H9 (cell line): ENCODE measurements around the gene PPWD1. TPM values are rescaled to one million over a fixed set of nuclear protein-coding genes. Genes with fewer than 3 reads are reported as not detected.

Experiments used
- DNase-seq: peaks from one replicate; pipeline ENCODE4 v3.0.0-alpha.2; 2017
- H2AFZ ChIP-seq: one replicate; pipeline ENCODE4 v1.6.1; 2013; ENCODE audit warnings: mild to moderate bottlenecking, low read length, control low read depth, moderate library complexity
- H2AK5ac ChIP-seq: 2 replicates; pipeline ENCODE4 v1.6.1; 2013; ENCODE audit warnings: low read length, control low read depth, mixed read lengths; ENCODE audit not compliant: insufficient read length
- H2BK120ac ChIP-seq: one replicate; pipeline ENCODE4 v1.6.1; 2013; ENCODE audit warnings: low read depth, mild to moderate bottlenecking, low read length, control low read depth, inconsistent platforms; ENCODE audit not compliant: poor library complexity, severe bottlenecking
- H2BK12ac ChIP-seq: 2 replicates; pipeline ENCODE4 v1.6.1; 2013; ENCODE audit warnings: low read length, control low read depth, mixed read lengths, low read depth; ENCODE audit not compliant: insufficient read length
- H2BK15ac ChIP-seq: 2 replicates; pipeline ENCODE4 v1.6.1; 2013; ENCODE audit warnings: low read depth, low read length, control low read depth
- H2BK20ac ChIP-seq: one replicate; pipeline ENCODE4 v1.6.1; 2013; ENCODE audit warnings: low read depth, mild to moderate bottlenecking, low read length, control low read depth, inconsistent platforms; ENCODE audit not compliant: poor library complexity, severe bottlenecking
- H2BK5ac ChIP-seq: 2 replicates; pipeline ENCODE4 v1.6.1; 2013; ENCODE audit warnings: low read length, control low read depth, mixed read lengths; ENCODE audit not compliant: insufficient read length
- H3K14ac ChIP-seq: 2 replicates; pipeline ENCODE4 v1.6.1; 2013; ENCODE audit warnings: low read length, control low read depth; ENCODE audit not compliant: insufficient read depth
- H3K18ac ChIP-seq: 2 replicates; pipeline ENCODE4 v1.6.1; 2013; ENCODE audit warnings: low read depth, mild to moderate bottlenecking, mixed read lengths, low read length, control low read depth; ENCODE audit not compliant: insufficient read length
- H3K23ac ChIP-seq: 2 replicates; pipeline ENCODE4 v1.6.1; 2013; ENCODE audit warnings: low read length, control low read depth, mixed read lengths, low read depth; ENCODE audit not compliant: insufficient read length
- H3K23me2 ChIP-seq: 2 replicates; pipeline ENCODE4 v1.6.1; 2013; ENCODE audit warnings: low read depth, mild to moderate bottlenecking, mixed read lengths, low read length, control low read depth; ENCODE audit not compliant: insufficient read length, poor library complexity, severe bottlenecking
- H3K27ac ChIP-seq: 2 replicates; pipeline ENCODE4 v1.5.1; 2013; ENCODE audit warnings: low read length, control low read depth, mixed read lengths, low read depth; ENCODE audit not compliant: insufficient read length
- H3K27me3 ChIP-seq: 2 replicates; pipeline ENCODE4 v1.6.1; 2013; ENCODE audit warnings: low read length, control low read depth, inconsistent platforms; ENCODE audit not compliant: insufficient read depth
- H3K4ac ChIP-seq: 2 replicates; pipeline ENCODE4 v1.6.1; 2013; ENCODE audit warnings: low read depth, mild to moderate bottlenecking, control low read depth, inconsistent platforms, low read length, moderate library complexity
- H3K4me1 ChIP-seq: 2 replicates; pipeline ENCODE4 v1.6.1; 2013; ENCODE audit warnings: low read length, control low read depth, inconsistent platforms; ENCODE audit not compliant: insufficient read depth
- H3K4me2 ChIP-seq: 2 replicates; pipeline ENCODE4 v1.6.1; 2013; ENCODE audit warnings: low read length, control low read depth, mixed read lengths; ENCODE audit not compliant: insufficient read length, insufficient read depth
- H3K56ac ChIP-seq: 2 replicates; pipeline ENCODE4 v1.6.1; 2013; ENCODE audit warnings: low read depth, mild to moderate bottlenecking, mixed read lengths, low read length, control low read depth; ENCODE audit not compliant: insufficient read length
- H3K79me1 ChIP-seq: 2 replicates; pipeline ENCODE4 v1.6.1; 2013; ENCODE audit warnings: low read depth, mild to moderate bottlenecking, moderate library complexity, low read length, control low read depth, inconsistent platforms; ENCODE audit not compliant: insufficient read depth, poor library complexity, severe bottlenecking
- H3K79me2 ChIP-seq: 2 replicates; pipeline ENCODE4 v1.6.1; 2013; ENCODE audit warnings: low read length, control low read depth, inconsistent platforms; ENCODE audit not compliant: insufficient read depth
- H3K9ac ChIP-seq: 2 replicates; pipeline ENCODE4 v1.6.1; 2013; ENCODE audit warnings: low read length, control low read depth, mixed read lengths; ENCODE audit not compliant: insufficient read length; ENCODE audit errors: extremely low read depth
- H3K9me3 ChIP-seq: one replicate; pipeline ENCODE4 v1.6.1; 2013; ENCODE audit warnings: low read depth, low read length, inconsistent platforms; ENCODE audit not compliant: control insufficient read depth
- H3T11ph ChIP-seq: one replicate; pipeline ENCODE4 v1.6.1; 2013; ENCODE audit warnings: mild to moderate bottlenecking, low read length, control low read depth, inconsistent platforms
- H4K20me1 ChIP-seq: one replicate; pipeline ENCODE4 v1.6.1; 2013; ENCODE audit not compliant: control insufficient read depth, insufficient read length, insufficient read depth
- H4K5ac ChIP-seq: 2 replicates; pipeline ENCODE4 v1.6.1; 2013; ENCODE audit warnings: low read depth, mild to moderate bottlenecking, mixed read lengths, low read length, control low read depth; ENCODE audit not compliant: insufficient read length
- H4K8ac ChIP-seq: replicated peaks from 2 replicates; pipeline ENCODE4 v1.6.1; 2013; ENCODE audit warnings: low read length, control low read depth, mixed read lengths, low read depth; ENCODE audit not compliant: insufficient read length
- H4K91ac ChIP-seq: 2 replicates; pipeline ENCODE4 v1.6.1; 2013; ENCODE audit warnings: low read depth, mild to moderate bottlenecking, moderate library complexity, mixed read lengths, low read length, control low read depth; ENCODE audit not compliant: insufficient read length
- H3K27ac Mint-ChIP-seq, 3 experiments: 2 replicates in 2 of 3; 3 replicates in 1 of 3; pipeline ENCODE4 v1.8.0; 2020 to 2021; ENCODE audit warnings: mixed read lengths in 3 of 3, mild to moderate bottlenecking in 1 of 3, moderate library complexity in 1 of 3
- H3K27me3 Mint-ChIP-seq: 2 replicates; pipeline ENCODE4 v1.8.0; 2021; ENCODE audit warnings: low read depth, mild to moderate bottlenecking, moderate library complexity, mixed read lengths
- H3K36me3 Mint-ChIP-seq, 3 experiments: 2 replicates in 2 of 3; 3 replicates in 1 of 3; pipeline ENCODE4 v1.8.0; 2020 to 2021; ENCODE audit warnings: low read depth in 3 of 3, mixed read lengths in 3 of 3; ENCODE audit not compliant: insufficient read depth in 1 of 3
- H3K4me1 Mint-ChIP-seq, 2 experiments: 2 replicates each; pipeline ENCODE4 v1.8.0; 2020; ENCODE audit warnings: mixed read lengths in 2 of 2
- H3K4me3 Mint-ChIP-seq, 2 experiments: 2 replicates in 1 of 2; 3 replicates in 1 of 2; pipeline ENCODE4 v1.8.0; 2020 to 2021; ENCODE audit warnings: mild to moderate bottlenecking in 2 of 2, mixed read lengths in 2 of 2, moderate library complexity in 1 of 2
- H3K9me3 Mint-ChIP-seq, 2 experiments: 2 replicates in 1 of 2; 3 replicates in 1 of 2; pipeline ENCODE4 v1.8.0; 2020; ENCODE audit warnings: mild to moderate bottlenecking in 2 of 2, mixed read lengths in 2 of 2, moderate library complexity in 1 of 2
- total RNA-seq: library from RNA; stranded (reverse); gene quantifications from 2 replicates; pipeline ENCODE4 v1.2.1, GENCODE V29; 2021
- TF ChIP-seq, protein P1 (sequence below): fragments of 200-600 bp; sonication (generic); conservative IDR thresholded peaks from 3 replicates; pipeline ENCODE4 v1.8.0; 2021; ENCODE audit warnings: antibody characterized with exemption, mild to moderate bottlenecking

The PPWD1 gene
- total RNA-seq, 1 experiment from 2014 or later: 43.2 TPM

DNA sequence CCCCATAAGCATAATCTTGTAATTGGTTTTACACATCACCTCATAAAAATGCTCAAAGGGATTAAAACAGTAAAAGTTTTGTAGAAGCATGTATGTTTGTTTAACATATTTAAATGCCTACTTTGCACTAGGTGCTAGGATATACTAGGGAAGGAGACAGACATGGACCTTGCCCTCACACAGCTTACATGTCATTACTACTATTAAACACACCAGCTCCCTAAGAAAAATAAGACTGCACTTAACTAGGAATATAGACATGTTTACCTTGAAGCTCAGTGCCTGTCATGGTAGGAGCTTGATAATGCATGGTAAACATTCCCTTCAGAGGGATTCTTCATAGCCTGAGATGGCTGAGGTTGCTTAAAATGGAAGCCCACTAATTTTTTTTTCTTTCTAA lies 67.9 kb downstream of the PPWD1 start:
- no peak overlapping the region for H3K23ac ChIP-seq
- no peak overlapping the region for H3K4me3 Mint-ChIP-seq
- no peak overlapping the region for H3K27ac ChIP-seq
- no peak overlapping the region for H2BK5ac ChIP-seq
- peaks cover 0 to 12% (median 6%) of the 10 kb centered on the region in 3 experiments; a peak in 5 of 7 replicates for H3K36me3 Mint-ChIP-seq
- H3K27me3 Mint-ChIP-seq: no peaks in the 10 kb centered on the region
- no peak overlapping the region for H2BK20ac ChIP-seq
- H3K4ac ChIP-seq: no peak overlapping the region
- H2BK15ac ChIP-seq: no peak overlapping the region
- no peak overlapping the region for H3K27ac Mint-ChIP-seq
- H2BK12ac ChIP-seq: no peak overlapping the region
- H3K23me2 ChIP-seq: no peaks in the 10 kb centered on the region
- H3K9ac ChIP-seq: no peak overlapping the region
- peaks cover under 1 to 2% of the 10 kb centered on the region in 2 experiments for H3K4me1 Mint-ChIP-seq
- no peaks in the 10 kb centered on the region for H3K9me3 ChIP-seq
- TF ChIP-seq, protein P1, sequence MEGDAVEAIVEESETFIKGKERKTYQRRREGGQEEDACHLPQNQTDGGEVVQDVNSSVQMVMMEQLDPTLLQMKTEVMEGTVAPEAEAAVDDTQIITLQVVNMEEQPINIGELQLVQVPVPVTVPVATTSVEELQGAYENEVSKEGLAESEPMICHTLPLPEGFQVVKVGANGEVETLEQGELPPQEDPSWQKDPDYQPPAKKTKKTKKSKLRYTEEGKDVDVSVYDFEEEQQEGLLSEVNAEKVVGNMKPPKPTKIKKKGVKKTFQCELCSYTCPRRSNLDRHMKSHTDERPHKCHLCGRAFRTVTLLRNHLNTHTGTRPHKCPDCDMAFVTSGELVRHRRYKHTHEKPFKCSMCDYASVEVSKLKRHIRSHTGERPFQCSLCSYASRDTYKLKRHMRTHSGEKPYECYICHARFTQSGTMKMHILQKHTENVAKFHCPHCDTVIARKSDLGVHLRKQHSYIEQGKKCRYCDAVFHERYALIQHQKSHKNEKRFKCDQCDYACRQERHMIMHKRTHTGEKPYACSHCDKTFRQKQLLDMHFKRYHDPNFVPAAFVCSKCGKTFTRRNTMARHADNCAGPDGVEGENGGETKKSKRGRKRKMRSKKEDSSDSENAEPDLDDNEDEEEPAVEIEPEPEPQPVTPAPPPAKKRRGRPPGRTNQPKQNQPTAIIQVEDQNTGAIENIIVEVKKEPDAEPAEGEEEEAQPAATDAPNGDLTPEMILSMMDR: no peak
- H3K9me3 Mint-ChIP-seq: no peaks in the 10 kb centered on the region
- no peak overlapping the region for H3T11ph ChIP-seq
- no peak overlapping the region for H3K18ac ChIP-seq
- no peaks in the 10 kb centered on the region for H3K79me1 ChIP-seq
- H3K56ac ChIP-seq: no peak overlapping the region
- no peak for DNase-seq
- H4K5ac ChIP-seq: no peak overlapping the region
- H2BK120ac ChIP-seq: no peak overlapping the region
- no peaks in the 10 kb centered on the region for H3K27me3 ChIP-seq
- no peak overlapping the region for H4K8ac ChIP-seq
- no peak overlapping the region for H3K4me2 ChIP-seq
- no peaks in the 10 kb centered on the region for H4K20me1 ChIP-seq
- H3K4me1 ChIP-seq: no peaks in the 10 kb centered on the region
- H2AK5ac ChIP-seq: no peak overlapping the region
- H3K79me2 ChIP-seq: peaks cover 5% of the 10 kb centered on the region; the same call in 1 of the 2 replicates
- no peak overlapping the region for H4K91ac ChIP-seq
- H2AFZ ChIP-seq: no peak overlapping the region
- H3K14ac ChIP-seq: no peak overlapping the region

Other genes with a start within 250 kb of the PPWD1 start
- gene ADAMTS6, start 81.4 kb upstream of the PPWD1 start, total RNA-seq: 0.29 and 0.33 TPM in 2 replicates
- 41.6 and 46.0 TPM in 2 replicates for gene CENPK, start 128 bp upstream of the PPWD1 start, total RNA-seq
- 12.9 and 15.3 TPM in 2 replicates for gene TRIM23, start 61.0 kb downstream of the PPWD1 start, total RNA-seq
- 2.9 and 3.8 TPM in 2 replicates for gene SHLD3, start 61.7 kb downstream of the PPWD1 start, total RNA-seq
- 15.5 and 16.7 TPM in 2 replicates for gene TRAPPC13, start 61.7 kb downstream of the PPWD1 start, total RNA-seq
- 18.7 and 19.6 TPM in 2 replicates for gene SGTB, start 158.8 kb downstream of the PPWD1 start, total RNA-seq
- 126 and 137 TPM in 2 replicates for gene NLN, start 158.9 kb downstream of the PPWD1 start, total RNA-seq